ENCODE results near the gene KIAA1217.

DNA sequence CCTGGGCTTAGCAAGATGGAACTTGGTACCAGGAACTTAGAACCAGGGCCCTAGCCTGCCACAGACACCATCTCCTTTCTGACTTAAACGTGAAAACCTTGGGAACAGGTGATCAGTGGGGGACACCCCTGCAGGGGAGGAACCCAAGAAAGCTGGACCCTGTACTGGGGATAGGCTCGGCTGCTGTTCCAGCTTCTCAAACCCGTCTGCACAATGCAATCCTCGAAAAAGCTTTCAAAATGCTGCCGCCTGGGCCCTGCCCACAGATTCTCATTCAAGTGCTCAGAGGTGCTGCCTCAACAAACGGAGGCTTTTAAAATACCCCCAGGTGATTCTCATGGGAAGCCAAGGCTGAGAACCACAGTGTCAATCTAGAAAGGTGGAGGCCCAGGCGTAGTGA, 345.1 kb downstream of the KIAA1217 start:
- TF ChIP-seq BCL6 (CRISPR knock-in tag; IDR thresholded peaks at IDR 0.05), result no peak
- TF ChIP-seq, protein P1, sequence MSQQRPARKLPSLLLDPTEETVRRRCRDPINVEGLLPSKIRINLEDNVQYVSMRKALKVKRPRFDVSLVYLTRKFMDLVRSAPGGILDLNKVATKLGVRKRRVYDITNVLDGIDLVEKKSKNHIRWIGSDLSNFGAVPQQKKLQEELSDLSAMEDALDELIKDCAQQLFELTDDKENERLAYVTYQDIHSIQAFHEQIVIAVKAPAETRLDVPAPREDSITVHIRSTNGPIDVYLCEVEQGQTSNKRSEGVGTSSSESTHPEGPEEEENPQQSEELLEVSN (IDR thresholded peaks at IDR 0.05; ENCODE audit: borderline replicate concordance in 1 of 2, extremely low read depth in 1 of 2, insufficient read depth in 1 of 2, insufficient read length in 1 of 2, low read depth in 1 of 2, low read length in 1 of 2, poor library complexity in 1 of 2, severe bottlenecking in 1 of 2), result no peak
- TF ChIP-seq ARNT (IDR thresholded peaks at IDR 0.05), result no peak
- TF ChIP-seq, protein P2, sequence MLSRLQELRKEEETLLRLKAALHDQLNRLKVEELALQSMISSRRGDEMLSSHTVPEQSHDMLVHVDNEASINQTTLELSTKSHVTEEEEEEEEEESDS (CRISPR knock-in tag; IDR thresholded peaks at IDR 0.05), result no peak
- TF ChIP-seq SP2 (IDR thresholded peaks at IDR 0.05; ENCODE audit: extremely low read depth, low read depth, low read length, poor library complexity, severe bottlenecking), result no peak
- no peak for TF ChIP-seq SMAD3 (CRISPR knock-in tag; conservative IDR thresholded peaks at IDR 0.05)
- no peak for TF ChIP-seq EP300 (IDR thresholded peaks at IDR 0.05; ENCODE audit: low read length)
- TF ChIP-seq, protein P3, sequence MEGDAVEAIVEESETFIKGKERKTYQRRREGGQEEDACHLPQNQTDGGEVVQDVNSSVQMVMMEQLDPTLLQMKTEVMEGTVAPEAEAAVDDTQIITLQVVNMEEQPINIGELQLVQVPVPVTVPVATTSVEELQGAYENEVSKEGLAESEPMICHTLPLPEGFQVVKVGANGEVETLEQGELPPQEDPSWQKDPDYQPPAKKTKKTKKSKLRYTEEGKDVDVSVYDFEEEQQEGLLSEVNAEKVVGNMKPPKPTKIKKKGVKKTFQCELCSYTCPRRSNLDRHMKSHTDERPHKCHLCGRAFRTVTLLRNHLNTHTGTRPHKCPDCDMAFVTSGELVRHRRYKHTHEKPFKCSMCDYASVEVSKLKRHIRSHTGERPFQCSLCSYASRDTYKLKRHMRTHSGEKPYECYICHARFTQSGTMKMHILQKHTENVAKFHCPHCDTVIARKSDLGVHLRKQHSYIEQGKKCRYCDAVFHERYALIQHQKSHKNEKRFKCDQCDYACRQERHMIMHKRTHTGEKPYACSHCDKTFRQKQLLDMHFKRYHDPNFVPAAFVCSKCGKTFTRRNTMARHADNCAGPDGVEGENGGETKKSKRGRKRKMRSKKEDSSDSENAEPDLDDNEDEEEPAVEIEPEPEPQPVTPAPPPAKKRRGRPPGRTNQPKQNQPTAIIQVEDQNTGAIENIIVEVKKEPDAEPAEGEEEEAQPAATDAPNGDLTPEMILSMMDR (IDR thresholded peaks at IDR 0.05 in 2 of 3, conservative IDR thresholded peaks at IDR 0.05 in 1 of 3; ENCODE audit: insufficient read depth in 2 of 3, low read depth in 1 of 3, low read length in 3 of 3), result no peak
- TF ChIP-seq, protein P4, sequence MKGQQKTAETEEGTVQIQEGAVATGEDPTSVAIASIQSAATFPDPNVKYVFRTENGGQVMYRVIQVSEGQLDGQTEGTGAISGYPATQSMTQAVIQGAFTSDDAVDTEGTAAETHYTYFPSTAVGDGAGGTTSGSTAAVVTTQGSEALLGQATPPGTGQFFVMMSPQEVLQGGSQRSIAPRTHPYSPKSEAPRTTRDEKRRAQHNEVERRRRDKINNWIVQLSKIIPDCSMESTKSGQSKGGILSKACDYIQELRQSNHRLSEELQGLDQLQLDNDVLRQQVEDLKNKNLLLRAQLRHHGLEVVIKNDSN (CRISPR knock-in tag; IDR thresholded peaks at IDR 0.05), result no peak
- no peak for TF ChIP-seq TBP (optimal IDR thresholded peaks at IDR 0.05; ENCODE audit: low read depth, low read length)
- no peak for TF ChIP-seq RNF2 (IDR thresholded peaks at IDR 0.05)
- TF ChIP-seq POLR2AphosphoS2 (IDR thresholded peaks at IDR 0.05; ENCODE audit: low read length), result no peak
- no peak for TF ChIP-seq ZNF431 (CRISPR knock-in tag; IDR thresholded peaks at IDR 0.05)
